Epithelial cell of proximal tubule (primary cell): Measurements from ENCODE around the gene CHCHD4. TPM values are rescaled to one million over a fixed set of nuclear protein-coding genes. Genes with fewer than 3 reads are reported as not detected.

ENCODE experiments used
- DNase-seq: peaks from one replicate; pipeline ENCODE4 v3.0.0-alpha.2; 2011; ENCODE audit warnings: low read depth
- H3K4me3 ChIP-seq: 2 replicates; pipeline ENCODE4 v1.5.1; 2011; ENCODE audit warnings: low read depth, mild to moderate bottlenecking, low read length
- total RNA-seq: library from RNA; depleted of rRNA; stranded (reverse); fragments of >200 nt; gene quantifications from 2 replicates; pipeline ENCODE4 v1.2.3, GENCODE V29; 2015
- TF ChIP-seq, protein P1 (sequence below): conservative IDR thresholded peaks from 2 replicates; pipeline ENCODE4 v1.5.1; 2012; ENCODE audit warnings: low read depth, mild to moderate bottlenecking, low read length

Gene CHCHD4
- total RNA-seq, 1 donor from 2014 or later: 16.5 TPM

DNA sequence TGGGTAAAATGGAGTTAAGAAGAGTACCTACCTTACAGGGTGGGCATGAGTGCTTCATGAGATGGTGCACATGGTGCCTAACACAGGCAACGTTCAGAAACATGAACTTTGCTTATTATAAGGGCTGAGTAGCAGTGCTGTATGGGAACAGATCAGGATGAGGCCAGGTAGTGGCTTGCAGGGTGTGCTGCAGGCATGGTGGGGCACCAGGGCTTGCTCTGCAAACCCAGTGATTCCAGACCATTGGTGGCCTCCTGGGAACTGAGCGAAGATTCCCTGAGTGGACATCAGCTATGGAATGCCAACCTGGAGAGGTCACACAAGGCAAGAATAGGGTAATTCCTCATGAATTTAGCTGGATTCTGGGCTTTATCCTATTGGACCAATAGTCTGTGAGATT lies 16.0 kb upstream of the CHCHD4 start:
- no peak for DNase-seq
- H3K4me3 ChIP-seq: no peak overlapping the region
- TF ChIP-seq, protein P1, sequence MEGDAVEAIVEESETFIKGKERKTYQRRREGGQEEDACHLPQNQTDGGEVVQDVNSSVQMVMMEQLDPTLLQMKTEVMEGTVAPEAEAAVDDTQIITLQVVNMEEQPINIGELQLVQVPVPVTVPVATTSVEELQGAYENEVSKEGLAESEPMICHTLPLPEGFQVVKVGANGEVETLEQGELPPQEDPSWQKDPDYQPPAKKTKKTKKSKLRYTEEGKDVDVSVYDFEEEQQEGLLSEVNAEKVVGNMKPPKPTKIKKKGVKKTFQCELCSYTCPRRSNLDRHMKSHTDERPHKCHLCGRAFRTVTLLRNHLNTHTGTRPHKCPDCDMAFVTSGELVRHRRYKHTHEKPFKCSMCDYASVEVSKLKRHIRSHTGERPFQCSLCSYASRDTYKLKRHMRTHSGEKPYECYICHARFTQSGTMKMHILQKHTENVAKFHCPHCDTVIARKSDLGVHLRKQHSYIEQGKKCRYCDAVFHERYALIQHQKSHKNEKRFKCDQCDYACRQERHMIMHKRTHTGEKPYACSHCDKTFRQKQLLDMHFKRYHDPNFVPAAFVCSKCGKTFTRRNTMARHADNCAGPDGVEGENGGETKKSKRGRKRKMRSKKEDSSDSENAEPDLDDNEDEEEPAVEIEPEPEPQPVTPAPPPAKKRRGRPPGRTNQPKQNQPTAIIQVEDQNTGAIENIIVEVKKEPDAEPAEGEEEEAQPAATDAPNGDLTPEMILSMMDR: no peak

- DNase-seq: no peak
- TF ChIP-seq, protein P1: no peak
- H3K4me3 ChIP-seq: no peak overlapping the region
These were observed 15.1 kb upstream of the CHCHD4 start for GRCh38 chr3:14139771-14140170.

DNA sequence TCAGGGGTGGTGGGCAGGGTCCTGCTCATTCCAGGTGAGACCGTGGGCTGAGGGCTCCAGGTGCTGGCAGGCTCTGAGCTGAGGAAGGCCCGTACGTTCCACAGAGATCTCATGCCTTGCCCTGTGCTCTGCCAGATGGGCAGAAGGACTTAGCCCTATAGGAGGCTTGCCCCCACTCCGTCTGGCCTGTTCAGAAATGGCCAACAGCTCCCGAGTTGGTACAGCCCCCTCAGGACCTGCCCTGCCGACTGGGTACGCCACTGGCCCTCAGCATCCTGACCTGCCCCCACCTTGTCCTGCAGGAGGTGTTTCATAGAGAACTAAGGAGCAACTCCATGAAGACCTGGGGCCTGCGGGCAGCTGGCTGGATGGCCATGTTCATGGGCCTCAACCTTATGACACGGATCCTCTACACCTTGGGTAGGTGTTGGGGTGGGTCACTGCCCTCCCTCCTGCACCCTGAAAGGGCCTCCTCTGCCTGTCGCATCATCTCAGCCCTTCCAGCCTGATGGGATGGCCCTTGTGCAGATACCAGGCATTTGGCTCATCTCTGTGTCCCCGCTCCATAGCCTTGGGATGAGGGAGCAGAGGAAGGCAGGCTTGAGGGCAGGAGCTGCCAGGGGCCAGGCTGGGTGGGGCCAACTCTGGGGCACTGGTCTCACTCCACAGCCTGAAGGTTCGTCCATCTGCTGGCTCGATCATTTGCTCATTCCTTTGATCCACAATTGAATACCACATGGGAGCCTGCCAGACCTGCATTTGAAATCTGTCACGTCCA lies 14.4 kb upstream of the CHCHD4 start:
- no peak overlapping the region for H3K4me3 ChIP-seq
- DNase-seq: no peak

GRCh38 chr3:14138109-14138877 lies 13.6 kb upstream of the CHCHD4 start:
- no peak for DNase-seq
- H3K4me3 ChIP-seq: no peak overlapping the region
- TF ChIP-seq, protein P1: no peak

More for the DNA sequence above, 14.4 kb upstream of the CHCHD4 start:
- TF ChIP-seq, protein P1: no peak

- no peak overlapping the region for H3K4me3 ChIP-seq
- no peak for DNase-seq
- TF ChIP-seq, protein P1: no peak
These were observed 12.8 kb upstream of the CHCHD4 start for GRCh38 chr3:14137445-14137844.

GRCh38 chr3:14137004-14137403 lies 12.3 kb upstream of the CHCHD4 start:
- TF ChIP-seq, protein P1: no peak
- H3K4me3 ChIP-seq: no peak overlapping the region
- DNase-seq: no peak

DNA sequence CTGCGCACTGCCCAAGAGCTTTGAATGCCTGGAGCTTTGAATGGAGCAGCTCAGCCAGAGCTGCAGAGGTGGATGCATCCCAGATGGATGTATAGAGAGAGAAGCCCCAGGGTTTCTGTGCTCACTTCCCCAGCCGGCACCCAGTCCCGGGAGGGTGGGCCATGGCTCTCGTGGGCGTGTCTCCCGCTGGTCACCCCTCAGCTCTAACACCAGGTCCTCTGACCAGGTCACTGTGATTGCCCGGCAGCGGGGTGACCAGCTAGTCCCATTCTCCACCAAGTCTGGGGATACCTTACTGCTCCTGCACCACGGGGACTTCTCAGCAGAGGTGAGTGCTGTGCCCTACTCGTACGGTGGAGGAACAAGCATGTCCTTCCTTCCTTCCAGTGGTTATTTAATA lies 10.9 kb upstream of the CHCHD4 start:
- DNase-seq: no peak
- H3K4me3 ChIP-seq: no peak overlapping the region
- TF ChIP-seq, protein P1: no peak
